Measurements from ENCODE around the gene HNRNPH1. TPM values are rescaled to one million over a fixed set of nuclear protein-coding genes. Genes with fewer than 3 reads are reported as not detected.

Gene HNRNPH1
- total RNA-seq, 5 donors from 2014 or later (not counting 1 experiment from before 2014, with no cell fraction given), result 1,278 to 2,165 (median 1,301) TPM

- peak overlapping the region; percentile 21 to 35 for H3K4me3 ChIP-seq (ENCODE audit: control insufficient read depth in 1 of 2, extremely low read depth in 1 of 2, low read length in 1 of 2)
- no peaks in the 10 kb centered on the region for H3K27me3 ChIP-seq (replicated peaks in 1 of 2; ENCODE audit: control insufficient read depth in 2 of 2, extremely low read depth in 1 of 2, insufficient read depth in 2 of 2, low read length in 1 of 2)
- H3K4me1 ChIP-seq (ENCODE audit: control insufficient read depth in 1 of 2, extremely low read depth in 1 of 2, insufficient read depth in 2 of 2, low read length in 2 of 2), result peaks cover 34 to 35% of the 10 kb centered on the region in 2 experiments
- Mint-ChIP-seq H3K27me3 (no peaks in the 10 kb centered on the region), H3K36me3 (peaks cover 72% of the 10 kb centered on the region), H3K27ac (peak overlapping the region; percentile 83 to 85), H3K4me1 (peaks cover 69 to 89% (median 71%) of the 10 kb centered on the region in 3 donors), H3K4me3 (peak overlapping the region; percentile 81 to 97 (median 93)), H3K9me3 (no peaks in the 10 kb centered on the region)
- ChIA-PET CTCF (interaction anchor here in 1 of 2 donors (0.6 to 1.3 kb wide), 2 partner anchors 12 to 1467 kb away, joined by 3 to 6 read pairs; no protein-coding TSS in a partner anchor), POLR2A (interaction anchor here (0.5 to 1.9 kb wide), 5 partner anchors 8 to 82 kb away, joined by 3 to 11 read pairs (median 5); no protein-coding TSS in a partner anchor)
- H3K9me3 ChIP-seq, result no peaks in the 10 kb centered on the region
- WGBS (ENCODE audit: insufficient coverage), result 0% methylated on average over 2 of the region's 6 CpGs
- DNase-seq (no peak), ATAC-seq (replicated peaks in 1 of 4) (no peak)
- peaks cover 0 to 77% of the 10 kb centered on the region in 2 donors for H3K36me3 ChIP-seq (ENCODE audit: control insufficient read depth in 2 of 2, extremely low read depth in 1 of 2, insufficient read depth in 1 of 2, low read length in 1 of 2)
- peak overlapping the region; percentile 42 for H3K27ac ChIP-seq (ENCODE audit: low read length)
Observed at GRCh38 chr5:179618923-179619554, 4.4 kb downstream of the HNRNPH1 start.

GRCh38 chr5:179617930-179618329 is 5.5 kb downstream of the HNRNPH1 start:
- H3K27ac ChIP-seq (ENCODE audit: low read length), result no peak overlapping the region
- H3K36me3 ChIP-seq (ENCODE audit: control insufficient read depth in 2 of 2, extremely low read depth in 1 of 2, insufficient read depth in 1 of 2, low read length in 1 of 2), result peaks cover 0 to 88% of the 10 kb centered on the region in 2 donors
- peaks cover 34 to 37% of the 10 kb centered on the region in 2 experiments for H3K4me1 ChIP-seq (ENCODE audit: control insufficient read depth in 1 of 2, extremely low read depth in 1 of 2, insufficient read depth in 2 of 2, low read length in 2 of 2)
- H3K27me3 ChIP-seq (replicated peaks in 1 of 2; ENCODE audit: control insufficient read depth in 2 of 2, extremely low read depth in 1 of 2, insufficient read depth in 2 of 2, low read length in 1 of 2), result no peaks in the 10 kb centered on the region
- H3K36me3 Mint-ChIP-seq, result peaks cover 81% of the 10 kb centered on the region
- no peaks in the 10 kb centered on the region for H3K9me3 Mint-ChIP-seq
- H3K27ac Mint-ChIP-seq, result peak overlapping the region; percentile 16 to 42
- peaks cover 75 to 92% (median 76%) of the 10 kb centered on the region in 3 donors for H3K4me1 Mint-ChIP-seq
- ChIA-PET POLR2A (interaction anchor here (0.5 to 0.6 kb wide), 2 partner anchors 62 to 193 kb away, joined by 3 read pairs; no protein-coding TSS in a partner anchor), CTCF (no interaction called here)
- no peaks in the 10 kb centered on the region for H3K27me3 Mint-ChIP-seq
- H3K4me3 Mint-ChIP-seq, result peak overlapping the region; percentile 2 to 51 (median 18)
- WGBS (ENCODE audit: insufficient coverage), result 72% methylated on average over 5 of the region's 7 CpGs
- no peak overlapping the region for H3K4me3 ChIP-seq (ENCODE audit: control insufficient read depth in 1 of 2, extremely low read depth in 1 of 2, low read length in 1 of 2)
- H3K9me3 ChIP-seq, result no peaks in the 10 kb centered on the region
- DNase-seq (no peak), ATAC-seq (replicated peaks in 1 of 4) (no peak)

GRCh38 chr5:179616002-179616594 is 7.4 kb downstream of the HNRNPH1 start:
- Histone ChIP-seq H3K4me1 (ENCODE audit: control insufficient read depth in 1 of 2, extremely low read depth in 1 of 2, insufficient read depth in 2 of 2, low read length in 2 of 2) (peaks cover 24 to 26% of the 10 kb centered on the region in 2 experiments), H3K4me3 (ENCODE audit: control insufficient read depth in 1 of 2, extremely low read depth in 1 of 2, low read length in 1 of 2) (no peak overlapping the region), H3K27ac (ENCODE audit: low read length) (peak overlapping the region; percentile 3), H3K9me3 (no peaks in the 10 kb centered on the region), H3K27me3 (replicated peaks in 1 of 2; ENCODE audit: control insufficient read depth in 2 of 2, extremely low read depth in 1 of 2, insufficient read depth in 2 of 2, low read length in 1 of 2) (no peaks in the 10 kb centered on the region), H3K36me3 (ENCODE audit: control insufficient read depth in 2 of 2, extremely low read depth in 1 of 2, insufficient read depth in 1 of 2, low read length in 1 of 2) (peaks cover 3 to 94% of the 10 kb centered on the region in 2 donors)
- WGBS (ENCODE audit: insufficient coverage), result 77% methylated on average over 2 of the region's 9 CpGs
- H3K4me3 Mint-ChIP-seq, result peak overlapping the region in 1 of 3 donors; percentile 8
- POLR2A ChIA-PET, result interaction anchor here (0.5 to 1.4 kb wide), 4 partner anchors 8 to 58 kb away, joined by 3 to 5 read pairs (median 4); no protein-coding TSS in a partner anchor
- peaks cover 77% of the 10 kb centered on the region for H3K36me3 Mint-ChIP-seq
- CTCF ChIA-PET, result no interaction called here
- DNase-seq (no peak), ATAC-seq (replicated peaks in 1 of 4) (no peak)
- H3K9me3 Mint-ChIP-seq, result no peaks in the 10 kb centered on the region
- peak overlapping the region in 1 of 2 donors; percentile 71 for H3K27ac Mint-ChIP-seq
- H3K27me3 Mint-ChIP-seq, result no peaks in the 10 kb centered on the region
- peaks cover 73 to 91% (median 77%) of the 10 kb centered on the region in 3 donors for H3K4me1 Mint-ChIP-seq

GRCh38 chr5:179615203-179615602 is 8.3 kb downstream of the HNRNPH1 start:
- WGBS (ENCODE audit: insufficient coverage), result no CpG with 5 or more reads among the region's 2 CpGs
- no peak overlapping the region for H3K27ac Mint-ChIP-seq

GRCh38 chr5:179614745-179615144 is 8.7 kb downstream of the HNRNPH1 start:
- no peaks in the 10 kb centered on the region for H3K27me3 Mint-ChIP-seq
- ATAC-seq (replicated peaks in 1 of 4), result no peak
- H3K36me3 ChIP-seq (ENCODE audit: control insufficient read depth in 2 of 2, extremely low read depth in 1 of 2, insufficient read depth in 1 of 2, low read length in 1 of 2), result peaks cover 8 to 94% of the 10 kb centered on the region in 2 donors
- no peak overlapping the region for H3K27ac ChIP-seq (ENCODE audit: low read length)
- H3K4me1 ChIP-seq (ENCODE audit: control insufficient read depth in 1 of 2, extremely low read depth in 1 of 2, insufficient read depth in 2 of 2, low read length in 2 of 2), result peaks cover 12 to 24% of the 10 kb centered on the region in 2 experiments
- H3K4me3 ChIP-seq (ENCODE audit: control insufficient read depth in 1 of 2, extremely low read depth in 1 of 2, low read length in 1 of 2), result no peak overlapping the region
- CTCF ChIA-PET, result interaction anchor here in 1 of 2 donors (1.8 kb wide), 1 partner anchor 9 kb away, joined by 4 read pairs; the partner anchor contains the start of gene HNRNPH1
- POLR2A ChIA-PET, result interaction anchor here (0.5 to 3.2 kb wide), 5 partner anchors 9 to 195 kb away, joined by 3 to 19 read pairs (median 4); partner anchors contain the start of gene HNRNPH1 (in 1 of the 2)
- H3K9me3 ChIP-seq, result no peaks in the 10 kb centered on the region
- H3K4me3 Mint-ChIP-seq, result no peak overlapping the region
- WGBS (ENCODE audit: insufficient coverage), result 94% methylated on average over 3 of the region's 8 CpGs
- peaks cover 77% of the 10 kb centered on the region for H3K36me3 Mint-ChIP-seq
- peaks cover 74 to 88% (median 78%) of the 10 kb centered on the region in 3 donors for H3K4me1 Mint-ChIP-seq
- no peaks in the 10 kb centered on the region for H3K27me3 ChIP-seq (replicated peaks in 1 of 2; ENCODE audit: control insufficient read depth in 2 of 2, extremely low read depth in 1 of 2, insufficient read depth in 2 of 2, low read length in 1 of 2)
- no peak for DNase-seq
- no peaks in the 10 kb centered on the region for H3K9me3 Mint-ChIP-seq
- peak overlapping the region in 1 of 2 donors; percentile 45 for H3K27ac Mint-ChIP-seq

More at GRCh38 chr5:179615203-179615602, 8.3 kb downstream of the HNRNPH1 start:
- no peak overlapping the region for H3K4me3 ChIP-seq (ENCODE audit: control insufficient read depth in 1 of 2, extremely low read depth in 1 of 2, low read length in 1 of 2)
- peaks cover 15 to 20% of the 10 kb centered on the region in 2 experiments for H3K4me1 ChIP-seq (ENCODE audit: control insufficient read depth in 1 of 2, extremely low read depth in 1 of 2, insufficient read depth in 2 of 2, low read length in 2 of 2)
- H3K27me3 ChIP-seq (replicated peaks in 1 of 2; ENCODE audit: control insufficient read depth in 2 of 2, extremely low read depth in 1 of 2, insufficient read depth in 2 of 2, low read length in 1 of 2), result no peaks in the 10 kb centered on the region
- DNase-seq (no peak), ATAC-seq (replicated peaks in 1 of 4) (no peak)
- Mint-ChIP-seq H3K36me3 (peaks cover 76% of the 10 kb centered on the region), H3K4me3 (no peak overlapping the region), H3K4me1 (peaks cover 73 to 89% (median 77%) of the 10 kb centered on the region in 3 donors), H3K9me3 (no peaks in the 10 kb centered on the region), H3K27me3 (no peaks in the 10 kb centered on the region)
- H3K36me3 ChIP-seq (ENCODE audit: control insufficient read depth in 2 of 2, extremely low read depth in 1 of 2, insufficient read depth in 1 of 2, low read length in 1 of 2), result peaks cover 4 to 94% of the 10 kb centered on the region in 2 donors
- no peak overlapping the region for H3K27ac ChIP-seq (ENCODE audit: low read length)
- ChIA-PET POLR2A (interaction anchor here (0.5 to 3.2 kb wide), 4 partner anchors 8 to 195 kb away, joined by 3 to 19 read pairs (median 4); partner anchors contain the start of gene HNRNPH1 (in 1 of the 2)), CTCF (interaction anchor here in 1 of 2 donors (1.8 kb wide), 1 partner anchor 8 kb away, joined by 4 read pairs; the partner anchor contains the start of gene HNRNPH1)
- no peaks in the 10 kb centered on the region for H3K9me3 ChIP-seq

Data from T-cell (primary cell).